Measurements from ENCODE around the gene LRIG3.
A peak's percentile ranks its signal among the peaks of the same experiment; 100 is the strongest.
"Not testable (repeated sequence)": the region's sequence is repeated elsewhere in the genome, so short reads cannot be mapped to it uniquely, and the experiment has no call there.

The LRIG3 gene, protein sequence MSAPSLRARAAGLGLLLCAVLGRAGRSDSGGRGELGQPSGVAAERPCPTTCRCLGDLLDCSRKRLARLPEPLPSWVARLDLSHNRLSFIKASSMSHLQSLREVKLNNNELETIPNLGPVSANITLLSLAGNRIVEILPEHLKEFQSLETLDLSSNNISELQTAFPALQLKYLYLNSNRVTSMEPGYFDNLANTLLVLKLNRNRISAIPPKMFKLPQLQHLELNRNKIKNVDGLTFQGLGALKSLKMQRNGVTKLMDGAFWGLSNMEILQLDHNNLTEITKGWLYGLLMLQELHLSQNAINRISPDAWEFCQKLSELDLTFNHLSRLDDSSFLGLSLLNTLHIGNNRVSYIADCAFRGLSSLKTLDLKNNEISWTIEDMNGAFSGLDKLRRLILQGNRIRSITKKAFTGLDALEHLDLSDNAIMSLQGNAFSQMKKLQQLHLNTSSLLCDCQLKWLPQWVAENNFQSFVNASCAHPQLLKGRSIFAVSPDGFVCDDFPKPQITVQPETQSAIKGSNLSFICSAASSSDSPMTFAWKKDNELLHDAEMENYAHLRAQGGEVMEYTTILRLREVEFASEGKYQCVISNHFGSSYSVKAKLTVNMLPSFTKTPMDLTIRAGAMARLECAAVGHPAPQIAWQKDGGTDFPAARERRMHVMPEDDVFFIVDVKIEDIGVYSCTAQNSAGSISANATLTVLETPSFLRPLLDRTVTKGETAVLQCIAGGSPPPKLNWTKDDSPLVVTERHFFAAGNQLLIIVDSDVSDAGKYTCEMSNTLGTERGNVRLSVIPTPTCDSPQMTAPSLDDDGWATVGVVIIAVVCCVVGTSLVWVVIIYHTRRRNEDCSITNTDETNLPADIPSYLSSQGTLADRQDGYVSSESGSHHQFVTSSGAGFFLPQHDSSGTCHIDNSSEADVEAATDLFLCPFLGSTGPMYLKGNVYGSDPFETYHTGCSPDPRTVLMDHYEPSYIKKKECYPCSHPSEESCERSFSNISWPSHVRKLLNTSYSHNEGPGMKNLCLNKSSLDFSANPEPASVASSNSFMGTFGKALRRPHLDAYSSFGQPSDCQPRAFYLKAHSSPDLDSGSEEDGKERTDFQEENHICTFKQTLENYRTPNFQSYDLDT

DNA sequence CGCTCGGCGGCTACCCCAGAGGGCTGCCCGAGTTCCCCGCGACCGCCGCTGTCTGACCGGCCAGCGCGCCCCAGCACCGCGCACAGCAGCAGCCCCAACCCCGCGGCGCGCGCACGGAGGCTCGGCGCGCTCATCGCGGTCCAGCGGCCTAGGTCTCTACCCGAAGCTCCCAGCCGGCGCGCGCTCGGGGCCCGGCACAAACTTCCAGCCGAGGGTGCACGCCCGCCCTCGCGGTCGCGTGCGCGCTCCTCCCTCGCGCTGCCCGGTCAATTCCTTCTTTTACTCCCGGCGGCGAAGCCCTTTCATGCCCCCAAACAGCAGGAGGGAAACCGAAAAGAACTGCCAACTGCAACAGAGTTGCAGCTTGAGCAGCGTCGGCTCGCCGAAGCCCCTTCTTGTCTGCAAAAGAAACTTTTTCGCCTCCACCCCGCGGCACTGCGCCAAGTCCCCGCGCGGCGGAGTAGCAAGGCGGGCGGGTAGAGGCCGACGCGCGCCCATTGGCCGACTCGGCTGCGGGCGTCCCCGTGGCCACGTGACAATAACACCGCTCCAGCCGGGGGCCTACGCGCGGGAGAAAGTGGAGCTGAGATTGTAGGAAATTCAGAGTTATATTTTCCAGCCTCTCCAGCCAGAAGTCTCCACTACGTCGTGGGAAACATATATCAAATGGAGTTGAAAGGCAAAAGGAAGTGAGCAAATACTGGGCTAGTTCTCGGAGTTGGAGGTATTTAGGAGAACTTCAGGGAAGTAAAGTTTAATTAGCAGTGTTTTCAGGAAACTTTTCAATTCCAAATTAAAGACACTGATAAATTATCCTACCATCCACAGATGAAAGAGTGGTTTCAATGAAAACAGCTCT is at the start of gene LRIG3:
Gene LRIG3 (minus strand): TSS at position 403 of the 859 bp plus-strand sequence. CDS start 269 bp downstream, at position 134.
- peak; percentile 95 for DNase-seq

DNA sequence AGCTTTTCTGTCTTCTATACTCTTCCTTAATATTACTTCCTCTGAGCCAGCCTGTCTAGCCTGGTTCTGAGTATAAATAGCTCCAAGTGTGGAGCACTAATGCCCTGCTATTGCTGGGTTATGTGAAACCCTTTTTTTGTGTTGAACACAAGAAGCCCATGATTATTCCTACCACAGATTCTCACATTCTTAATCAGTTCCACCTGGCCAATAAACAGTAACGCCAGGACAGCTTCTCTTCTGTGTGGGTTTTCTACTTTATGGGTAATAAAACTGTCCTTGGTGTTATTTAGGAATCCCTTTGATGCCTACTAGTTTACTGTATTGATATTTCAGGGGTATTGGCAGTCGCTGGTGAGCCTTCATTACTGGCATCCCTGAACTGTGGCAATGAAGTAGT is 48.9 kb upstream of the LRIG3 start:
- no peak for DNase-seq

DNA sequence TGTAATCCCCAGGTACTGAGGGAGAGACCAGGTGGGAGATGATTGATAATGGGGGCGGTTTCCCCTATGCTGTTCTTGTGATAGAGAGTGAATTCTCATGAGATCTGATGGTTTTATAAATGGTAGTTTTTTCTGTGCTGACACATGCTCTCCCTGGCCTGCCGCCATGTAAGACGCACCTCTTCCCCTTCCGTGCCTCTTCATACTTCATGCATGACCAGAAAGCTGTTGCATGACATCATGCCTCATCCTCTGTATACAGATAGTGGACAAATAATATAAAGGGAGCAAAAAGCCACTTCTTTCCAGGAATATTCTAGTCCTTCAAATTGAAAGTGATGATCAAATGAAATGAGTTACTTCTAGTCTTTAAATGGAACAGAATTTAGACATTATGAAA is 47.3 kb upstream of the LRIG3 start:
- no peak for DNase-seq

DNA sequence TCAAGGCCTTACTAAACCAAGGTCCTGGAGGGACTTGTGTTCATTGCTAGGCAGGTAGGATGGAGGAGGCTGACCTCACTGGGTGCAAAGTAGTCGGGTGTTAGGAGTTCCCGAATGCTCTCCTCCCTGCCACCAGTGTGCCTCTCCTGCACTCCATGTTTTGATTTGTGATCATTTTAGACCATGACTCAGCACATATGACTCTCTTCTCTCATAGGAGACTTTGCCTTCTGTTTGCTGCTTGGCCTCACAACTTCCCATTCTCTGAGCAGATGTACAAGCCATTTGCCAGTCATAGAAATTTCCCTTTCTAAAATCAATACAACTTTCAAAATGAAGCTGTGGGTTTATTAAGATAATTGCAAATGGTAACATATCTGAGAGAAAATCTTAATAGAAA is 46.6 kb upstream of the LRIG3 start:
- DNase-seq: no peak

DNA sequence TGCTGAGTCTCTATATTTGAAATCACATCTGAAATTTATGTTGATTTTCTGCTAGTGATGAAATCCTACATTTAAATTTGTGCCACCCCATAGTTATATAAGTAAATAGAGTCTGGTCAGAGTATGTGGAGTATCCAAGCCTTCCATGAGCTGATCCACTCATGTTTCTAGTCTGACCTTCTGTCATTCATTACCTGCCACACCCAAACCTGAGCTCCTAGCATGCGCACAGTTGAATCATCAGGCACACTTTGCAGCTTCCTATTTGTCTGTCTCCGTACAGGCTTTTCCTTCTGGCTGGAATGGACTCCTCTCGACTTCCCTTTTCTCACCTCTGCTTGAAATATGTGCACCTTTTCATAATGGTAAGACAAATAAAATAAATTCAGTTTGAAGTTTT is 45.3 kb upstream of the LRIG3 start:
- no peak for DNase-seq

DNA sequence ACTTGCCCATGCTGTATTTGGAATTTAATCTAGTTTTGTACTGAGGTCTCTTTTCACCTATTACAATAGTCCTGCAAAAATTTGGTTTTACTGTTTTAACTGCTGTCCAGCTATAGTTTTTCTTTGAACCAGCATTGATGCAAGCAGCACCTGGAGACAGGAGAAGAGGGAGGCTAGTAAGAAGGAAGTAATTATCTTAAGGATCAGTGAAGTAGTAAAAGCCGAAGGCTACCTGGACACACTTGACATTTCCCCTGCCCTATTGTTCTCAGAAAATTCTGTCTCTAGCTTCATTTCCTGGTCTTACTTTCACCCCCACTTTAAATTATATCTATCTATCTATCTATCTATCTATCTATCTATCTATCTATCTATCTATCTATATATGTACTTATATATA is 43.5 kb upstream of the LRIG3 start:
- no peak for DNase-seq

DNA sequence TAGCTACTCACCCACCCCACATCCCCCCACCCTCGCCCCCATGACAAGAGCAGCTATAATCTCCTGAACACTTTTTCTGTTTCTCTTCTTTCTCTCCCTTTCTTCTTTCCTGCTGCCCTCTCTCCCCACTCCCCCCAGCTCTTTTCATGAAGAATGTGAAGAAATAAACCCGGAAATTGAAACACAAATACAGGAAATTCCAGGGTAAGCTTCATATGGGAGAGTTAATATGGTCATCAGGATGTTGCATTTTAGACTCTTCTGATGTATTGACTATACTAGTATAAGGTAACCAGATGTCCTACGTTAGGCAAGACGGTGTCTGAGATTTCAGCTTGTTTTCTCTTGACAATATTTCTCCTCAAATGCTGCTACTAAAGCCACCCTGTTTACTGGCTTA is 41.6 kb upstream of the LRIG3 start:
- no peak for DNase-seq

DNA sequence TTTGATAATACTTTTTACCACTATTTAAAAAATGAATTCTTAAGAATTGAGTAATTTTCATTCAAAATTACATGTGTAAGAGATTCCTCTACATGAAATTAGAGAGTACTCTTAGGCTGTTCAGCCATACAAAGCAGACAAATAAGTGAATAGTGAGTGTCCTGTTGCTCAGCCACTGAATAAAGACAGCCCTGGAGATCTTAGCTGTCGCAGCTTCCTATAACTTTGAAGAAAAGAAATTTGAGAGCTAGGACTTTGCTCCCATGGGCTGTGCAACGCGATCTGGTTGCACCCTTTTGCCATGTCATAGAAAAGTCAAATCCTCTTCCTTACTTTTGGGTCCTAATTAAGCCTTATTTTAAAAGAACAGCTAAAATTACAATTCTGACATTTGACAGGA is 40.9 kb upstream of the LRIG3 start:
- no peak for DNase-seq

DNA sequence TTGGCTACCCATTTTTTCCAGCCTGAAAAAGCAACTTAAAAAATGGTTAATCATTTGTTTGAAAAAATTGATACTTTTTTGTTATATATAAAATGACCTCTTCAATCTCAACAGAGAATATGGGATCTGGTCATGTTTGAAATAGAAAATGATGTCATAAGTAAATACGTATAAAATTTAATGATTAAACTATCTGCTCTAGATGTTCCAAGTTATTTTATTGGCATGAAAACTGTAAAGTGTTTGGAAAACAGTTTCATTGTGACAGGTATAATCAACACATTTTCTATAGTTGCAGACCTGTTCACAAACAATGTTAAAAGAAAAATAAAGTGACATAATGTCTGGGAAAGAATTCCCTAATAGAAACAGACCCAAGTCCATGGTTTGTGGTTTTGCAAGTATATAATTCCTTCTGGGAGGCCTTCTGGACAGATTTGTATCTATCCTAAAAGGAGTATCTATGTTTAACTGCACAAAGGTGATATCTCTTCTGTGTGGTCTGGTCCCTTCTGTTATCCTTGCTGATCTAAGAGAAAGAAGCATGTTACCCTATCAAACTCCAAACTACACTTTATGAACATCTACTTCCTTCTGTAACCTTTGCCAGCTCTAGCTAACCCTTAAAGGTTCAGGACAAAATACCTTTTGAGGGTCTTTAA is 39.5 kb upstream of the LRIG3 start:
- no peak for DNase-seq

DNA sequence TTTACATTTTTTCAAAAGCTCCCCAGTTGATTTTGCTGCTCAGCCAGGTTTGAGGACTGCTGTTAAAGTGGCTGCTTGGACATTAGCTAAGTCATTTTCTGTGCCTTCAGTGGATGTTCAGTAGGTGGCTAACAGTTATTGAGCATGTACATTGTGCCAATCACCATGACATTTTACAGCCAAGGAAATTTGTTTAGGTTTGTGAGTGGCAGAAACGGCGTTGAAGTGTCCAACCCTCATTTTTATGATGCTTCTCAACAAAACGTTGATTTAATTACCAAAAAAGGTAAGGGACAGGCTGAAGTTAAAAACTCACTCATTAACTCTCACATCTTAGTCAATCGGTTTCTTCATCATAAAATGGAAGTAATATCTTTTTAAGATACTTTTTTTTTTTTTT is 37.0 kb upstream of the LRIG3 start:
- no peak for DNase-seq

DNA sequence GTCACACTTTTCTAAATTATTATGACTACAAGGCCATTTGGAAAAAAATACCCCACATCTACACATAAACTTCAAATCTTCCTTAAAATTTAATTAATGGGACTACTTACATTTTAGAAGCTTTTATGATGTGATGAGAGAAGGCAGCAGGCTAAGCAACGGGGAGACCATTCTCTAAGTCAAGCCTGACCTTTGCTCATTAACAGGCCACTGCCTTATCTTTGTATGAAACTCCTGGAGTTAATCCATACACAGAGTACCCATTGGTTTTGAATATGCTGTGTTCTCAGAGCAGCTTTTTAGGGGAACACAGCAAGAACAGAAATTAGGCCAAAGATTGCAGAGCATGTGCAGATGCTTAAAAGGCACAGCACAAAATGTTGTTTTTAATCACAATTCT is 35.5 kb upstream of the LRIG3 start:
- DNase-seq: no peak

DNA sequence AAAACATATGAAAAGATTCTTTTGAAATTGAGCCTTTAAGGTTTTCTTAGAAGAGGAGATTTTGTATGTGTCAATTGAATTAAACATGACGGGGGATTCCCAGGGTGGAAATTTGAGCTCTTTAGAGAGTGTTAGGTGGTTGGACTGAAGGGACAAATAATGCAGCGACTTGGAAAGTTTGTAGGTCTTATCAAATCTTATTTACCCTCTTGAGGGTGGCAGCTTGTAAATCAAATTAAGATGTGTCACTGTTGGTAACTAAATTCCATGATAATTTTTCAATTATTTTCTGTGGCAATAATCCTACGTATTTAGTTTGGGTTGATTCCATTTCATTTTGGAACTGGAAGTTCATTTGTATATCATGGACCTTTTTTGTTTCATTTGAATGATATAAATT is 33.7 kb upstream of the LRIG3 start:
- no peak for DNase-seq

DNA sequence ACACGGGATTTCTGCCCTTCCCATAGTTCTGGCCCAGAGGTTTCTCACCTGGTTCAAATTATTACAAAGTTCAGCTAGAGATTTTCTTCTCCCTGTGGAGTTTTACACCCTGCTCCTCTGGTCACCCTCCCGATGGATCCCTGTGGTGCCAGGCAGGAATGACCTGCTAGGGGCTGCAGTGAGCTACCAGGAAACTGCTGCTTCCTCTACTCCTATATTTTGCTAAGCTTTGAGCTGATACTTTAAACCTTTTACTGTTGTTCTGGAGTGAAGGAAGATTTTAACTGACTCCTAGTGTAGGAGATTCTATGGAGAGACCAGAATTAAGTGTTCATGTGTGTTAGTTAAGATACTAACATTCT is 30.4 kb upstream of the LRIG3 start:
- no peak for DNase-seq

DNA sequence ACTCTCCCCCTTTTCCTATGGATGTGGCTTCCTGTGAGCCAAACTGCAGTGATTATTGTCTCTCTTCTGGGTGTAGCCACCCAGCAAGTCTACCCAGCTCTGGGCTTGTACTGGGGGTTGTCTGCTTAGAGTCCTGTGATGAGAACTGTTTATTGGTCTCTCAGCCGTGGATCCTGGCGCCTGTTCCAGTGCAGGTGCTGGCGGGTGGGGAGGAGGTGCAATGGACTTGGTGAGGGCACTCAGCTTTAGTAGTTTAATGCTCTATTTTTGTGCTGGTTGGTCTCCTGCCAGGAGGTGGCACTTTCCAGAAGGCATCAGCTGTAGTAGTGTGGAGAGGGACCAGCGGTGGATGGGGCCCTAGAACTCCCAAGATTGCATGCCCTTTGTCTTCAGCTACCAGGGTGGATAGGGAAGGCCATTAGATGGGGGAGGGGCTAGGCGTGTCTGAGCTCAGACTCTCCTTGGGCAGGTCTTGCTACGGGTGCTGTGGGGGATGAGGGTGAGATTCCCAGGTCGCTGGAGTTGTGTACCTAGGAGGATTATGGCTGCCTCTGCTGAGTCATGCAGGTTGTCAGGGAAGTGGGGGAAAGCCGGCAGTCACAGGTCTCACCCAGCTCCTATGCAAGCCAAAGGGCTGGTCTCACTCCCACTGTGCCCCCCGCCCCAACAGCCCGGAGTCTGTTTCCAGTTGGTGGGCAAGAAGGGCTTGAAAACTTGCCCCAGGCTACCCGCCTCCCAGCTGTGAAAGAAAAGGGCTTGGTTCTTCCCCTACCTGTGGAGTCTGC is 29.8 kb upstream of the LRIG3 start:
- not testable (repeated sequence) for DNase-seq

DNA sequence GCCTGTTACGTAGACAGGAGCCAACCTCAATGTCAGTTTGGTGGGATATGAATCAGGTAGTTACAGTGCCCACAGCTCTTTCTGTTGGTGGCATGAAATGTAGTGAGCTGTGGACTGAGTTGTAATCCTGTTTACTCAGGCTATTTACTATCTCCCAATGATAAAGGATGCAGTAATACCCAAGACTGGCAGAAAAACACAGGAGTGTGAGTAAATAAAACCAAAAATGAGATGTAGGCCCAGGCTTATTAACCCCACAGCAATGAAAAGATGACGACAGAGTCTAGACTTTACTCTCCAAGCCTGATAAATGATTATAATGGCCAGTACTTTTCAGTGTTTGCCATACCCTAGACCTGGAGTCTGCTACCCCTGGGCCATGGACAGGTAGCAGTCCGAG is 22.8 kb upstream of the LRIG3 start:
- no peak for DNase-seq

DNA sequence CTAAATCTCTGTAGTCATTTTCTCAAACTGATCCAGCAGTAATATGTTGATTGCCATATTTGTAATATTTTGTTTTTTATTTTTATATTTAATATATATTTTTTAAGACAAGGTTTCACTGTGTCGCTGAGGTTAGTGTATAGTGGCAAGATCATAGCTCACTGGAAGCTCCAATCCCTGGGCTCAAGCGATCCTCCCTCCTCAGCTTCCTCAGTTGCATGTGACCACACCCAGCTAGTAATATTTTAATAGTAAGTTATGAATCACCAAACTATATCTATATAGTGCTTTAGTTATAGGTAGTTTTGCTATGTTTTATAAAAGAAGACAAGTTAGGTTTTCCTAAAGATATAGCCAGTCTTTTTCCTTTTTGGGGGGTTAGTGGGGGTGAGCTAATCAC is 22.0 kb upstream of the LRIG3 start:
- no peak for DNase-seq

DNA sequence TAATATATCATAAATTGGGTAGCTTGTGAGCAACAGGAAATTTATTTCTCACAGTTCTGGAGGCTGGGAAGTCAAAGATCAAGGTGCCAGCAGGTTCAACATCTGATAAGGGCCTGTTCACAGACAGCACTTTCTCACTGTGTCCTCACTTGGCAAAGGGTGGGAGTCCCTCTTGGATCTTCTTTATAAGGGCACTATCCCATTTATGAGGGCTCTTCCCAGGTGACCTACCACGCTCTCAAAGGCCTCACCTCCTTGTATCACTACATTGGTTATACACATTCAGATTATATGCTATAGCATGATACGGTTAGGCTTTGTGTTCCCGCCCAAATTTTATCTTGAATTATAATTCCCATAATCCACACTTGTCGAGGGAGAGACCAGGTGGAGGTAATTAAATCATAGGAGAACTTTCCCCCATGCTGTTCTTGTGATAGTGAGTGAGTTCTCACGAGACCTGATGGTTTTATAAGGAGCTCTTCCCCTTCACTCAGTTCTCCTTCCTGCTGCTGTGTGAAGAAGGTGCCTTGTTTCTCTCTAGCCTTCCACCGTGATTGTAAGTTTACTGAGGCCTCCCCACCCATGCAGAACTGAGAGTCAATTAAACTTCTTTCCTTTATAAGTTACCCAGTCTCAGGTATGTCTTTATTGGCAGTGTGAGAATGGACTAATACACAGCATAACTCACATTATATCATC is 19.2 kb upstream of the LRIG3 start:
- no peak for DNase-seq

DNA sequence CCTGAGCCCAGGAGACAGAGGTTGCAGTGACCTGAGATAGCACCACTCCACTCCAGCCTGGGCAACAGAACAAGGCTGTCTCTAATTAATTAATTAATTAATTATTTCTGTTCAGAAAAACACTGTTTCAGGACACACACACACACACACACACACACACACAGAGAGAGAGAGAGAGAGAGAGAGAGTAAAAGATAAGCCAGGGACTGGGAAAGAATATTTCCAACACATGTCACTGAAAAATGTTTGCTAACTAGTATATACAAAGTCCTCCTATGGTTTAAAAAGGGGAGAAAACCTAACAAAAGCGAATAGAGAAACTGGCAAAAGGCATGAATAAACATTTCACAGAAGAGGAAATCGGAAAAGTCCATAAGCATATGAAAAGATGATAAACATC is 18.1 kb upstream of the LRIG3 start:
- no peak for DNase-seq

DNA sequence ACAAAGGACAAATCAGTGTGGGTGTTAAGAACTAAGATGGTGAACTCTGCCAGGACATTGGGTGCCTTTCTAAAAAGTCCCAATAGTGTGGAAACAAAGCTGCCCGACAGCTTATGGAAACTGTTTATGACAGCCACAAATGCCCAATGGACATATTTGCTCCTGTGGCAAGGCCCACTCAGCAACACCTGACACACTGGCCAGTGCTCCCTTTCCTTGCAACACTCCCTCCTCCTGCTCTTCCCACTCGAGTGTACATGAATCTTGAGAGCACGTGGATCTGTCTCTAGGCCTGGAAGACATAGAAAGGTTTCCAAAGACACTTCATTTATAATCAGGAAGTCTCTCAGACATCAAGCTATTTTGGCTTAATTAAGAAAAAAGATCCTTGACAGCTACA is 14.2 kb upstream of the LRIG3 start:
- no peak for DNase-seq

DNA sequence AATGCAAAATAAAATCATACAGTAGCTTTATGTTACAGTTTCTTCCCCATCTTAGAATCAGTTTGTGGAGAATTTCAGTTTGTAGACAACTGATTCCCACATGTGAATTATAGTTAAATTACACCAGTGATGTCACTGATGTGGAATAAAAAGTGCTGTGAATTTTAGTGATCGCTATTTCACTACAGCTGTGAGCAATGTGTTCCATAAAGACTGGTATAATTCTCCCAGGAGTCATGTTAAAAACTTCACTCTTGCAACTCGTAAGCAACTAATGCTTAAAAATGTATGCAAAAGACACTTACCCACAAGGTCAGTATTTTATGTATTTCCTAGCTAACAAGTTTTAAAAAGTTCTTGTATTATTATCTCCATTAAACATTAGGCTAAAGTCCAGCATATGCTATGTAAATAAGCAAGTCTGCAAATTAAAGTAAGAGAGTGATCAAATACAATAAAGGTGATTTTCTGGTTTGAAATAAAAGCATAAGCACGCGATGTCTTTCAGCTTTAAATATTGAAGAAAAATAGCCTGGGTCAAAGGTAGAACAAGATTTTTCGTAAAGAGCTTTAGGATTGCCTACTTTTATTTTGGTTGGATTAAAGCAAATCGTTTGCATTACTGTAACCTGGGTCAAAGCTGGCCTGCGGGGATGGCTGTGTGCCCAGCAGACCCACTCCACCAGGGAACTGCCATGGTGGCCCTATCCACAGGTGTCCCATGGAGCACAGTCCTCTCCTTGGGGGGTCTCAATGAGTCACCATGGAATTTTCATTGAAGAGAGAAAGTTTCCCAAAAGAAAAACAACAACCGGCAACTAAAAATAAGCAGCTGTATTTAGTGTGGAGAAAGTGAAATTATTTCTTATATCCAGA is 12.7 kb upstream of the LRIG3 start:
- no peak for DNase-seq

Measured in islet precursor cell (in vitro differentiated cells).